Fibroblast of skin of left biceps (primary cell): ENCODE measurements around the gene PITPNC1.
"Not testable (repeated sequence)": the region's sequence is repeated elsewhere in the genome, so short reads cannot be mapped to it uniquely, and the experiment has no call there.

ENCODE experiments used
- DNase-seq, 2 experiments: peaks; one replicate each; pipeline ENCODE4 v3.0.0-alpha.2; 2013; ENCODE audit warnings: low read depth in 2 of 2

PITPNC1 gene

DNA sequence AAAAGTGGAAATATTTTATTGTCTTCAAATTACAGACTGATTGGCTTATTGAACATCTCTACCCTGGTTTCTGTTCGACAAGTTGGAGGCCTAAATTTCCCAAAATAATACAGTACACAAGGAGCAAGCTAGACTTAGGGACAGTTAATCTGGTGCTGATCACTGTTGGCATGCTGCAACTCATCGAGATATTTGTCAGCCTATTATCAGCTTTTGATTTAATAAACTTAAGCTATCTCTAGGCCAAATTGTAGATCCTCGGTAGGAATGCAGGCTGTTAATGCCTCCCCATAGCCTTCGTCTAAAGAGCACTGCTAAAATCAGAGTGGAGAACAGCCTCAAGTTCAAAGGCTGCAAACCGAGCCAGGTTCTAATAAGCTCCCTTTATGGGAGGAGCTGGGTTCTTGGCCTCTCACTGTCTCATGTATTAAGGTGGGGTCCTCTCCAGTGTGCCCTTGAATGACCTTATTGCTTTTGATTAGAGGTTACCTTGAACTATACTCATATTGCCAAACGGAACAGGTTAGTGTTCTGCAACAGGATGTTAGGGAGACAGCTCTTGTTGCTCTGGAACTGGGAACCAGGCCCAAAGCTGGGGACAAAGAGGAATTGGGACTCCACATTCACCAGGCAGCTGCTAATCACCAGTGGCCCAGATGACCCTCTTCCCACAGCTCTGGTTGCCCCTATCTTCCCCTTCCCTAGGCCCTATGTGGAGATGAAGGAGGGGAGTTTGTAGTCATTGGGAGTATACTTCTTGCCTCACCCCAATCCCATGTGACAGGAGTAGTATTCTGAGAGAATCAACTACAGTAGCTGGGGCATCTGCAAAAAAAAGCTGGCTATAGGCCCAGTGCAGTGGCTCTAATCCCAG lies 271.2 kb downstream of the PITPNC1 start:
- DNase-seq: no peak

GRCh38 chr17:67648906-67649295 lies 271.8 kb downstream of the PITPNC1 start:
- not testable (repeated sequence) for DNase-seq

DNA sequence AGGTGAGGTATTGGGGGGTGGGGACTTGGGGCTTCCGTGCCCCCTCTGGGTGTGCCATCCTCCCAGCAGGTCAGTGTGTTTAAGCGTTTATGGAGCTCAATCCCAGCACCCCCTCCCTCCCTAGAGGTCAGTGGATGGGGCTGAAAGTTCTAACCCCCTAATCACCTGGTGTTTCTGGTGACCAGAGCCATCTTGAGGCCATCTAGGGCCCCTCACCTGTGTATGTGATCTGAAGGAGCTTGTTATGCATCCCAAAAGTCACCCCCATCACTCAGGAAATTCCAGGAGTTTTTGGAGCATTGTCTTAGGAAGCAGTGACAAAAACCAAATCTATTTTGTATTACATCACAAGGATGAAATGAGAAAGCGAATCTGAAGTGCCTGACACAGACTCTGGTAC lies 272.8 kb downstream of the PITPNC1 start:
- DNase-seq: no peak

DNA sequence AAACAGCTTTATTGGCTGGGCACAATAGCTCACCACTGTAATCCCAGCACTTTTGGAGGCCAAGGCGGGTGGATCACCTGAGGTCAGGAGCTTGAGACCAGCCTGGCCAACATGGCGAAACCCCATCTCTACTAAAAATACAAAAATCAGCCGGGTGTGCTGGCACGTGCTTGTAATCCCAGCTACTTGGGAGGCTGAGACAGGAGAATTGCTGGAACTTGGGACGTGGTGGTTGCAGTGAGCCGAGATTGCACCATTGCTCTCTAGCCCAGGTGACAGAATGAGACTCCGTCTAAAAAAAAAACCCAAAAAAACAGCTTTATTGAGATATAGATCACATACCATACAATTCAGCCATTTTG lies 274.1 kb downstream of the PITPNC1 start:
- not testable (repeated sequence) for DNase-seq

DNA sequence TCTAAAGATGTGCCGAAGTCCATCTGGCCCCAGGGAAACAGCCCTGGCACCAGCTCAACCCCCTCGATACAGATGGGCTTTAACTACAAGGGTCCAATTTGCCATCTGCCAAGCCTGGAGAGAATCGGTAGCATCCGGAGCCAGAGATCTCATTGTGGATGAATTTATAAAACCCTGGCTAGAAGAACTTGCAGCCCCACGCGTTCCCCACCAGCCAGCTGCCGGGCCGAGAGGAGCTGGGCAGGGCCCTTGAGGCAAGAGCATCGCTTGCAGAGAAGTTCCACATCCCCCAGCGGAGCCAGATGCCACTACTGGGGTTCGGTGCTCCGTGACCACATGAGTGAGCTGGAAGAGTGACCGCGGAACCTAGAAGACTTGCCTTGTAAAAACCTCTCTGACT lies 275.4 kb downstream of the PITPNC1 start:
- DNase-seq: no peak

GRCh38 chr17:67655478-67656148 lies 278.5 kb downstream of the PITPNC1 start:
- no peak for DNase-seq

DNA sequence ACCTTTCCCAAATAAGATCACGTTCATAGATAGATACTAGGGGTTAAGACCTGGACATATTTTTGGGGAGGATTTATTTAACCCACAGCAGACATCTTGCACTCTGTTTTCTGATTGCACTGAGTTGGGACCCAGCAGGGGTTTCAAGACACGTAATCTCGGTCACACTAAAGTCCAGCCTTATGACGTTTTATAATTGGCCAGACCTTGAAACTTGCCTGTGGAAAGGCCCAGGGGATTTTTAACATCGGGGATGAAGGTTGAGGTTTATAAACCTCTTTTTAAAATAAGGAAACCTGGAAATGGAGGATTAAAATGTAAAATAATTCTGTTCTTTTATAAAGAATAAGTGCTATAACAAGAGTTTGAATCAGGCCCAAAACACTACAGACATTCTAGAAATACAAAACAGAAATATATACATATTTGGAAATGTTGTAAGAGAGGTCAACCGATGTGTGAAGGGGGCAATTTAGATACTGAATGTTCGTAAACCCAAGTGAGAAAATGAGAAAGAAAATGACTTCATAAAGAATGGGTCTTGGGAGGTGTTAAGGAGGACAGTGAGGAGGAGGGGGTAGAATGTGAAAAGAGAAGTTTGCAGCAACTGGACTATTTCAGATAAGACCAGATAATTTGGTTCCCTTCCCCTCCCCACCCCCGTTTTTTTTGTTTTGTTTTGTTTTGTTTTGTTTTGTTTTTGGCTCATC lies 279.6 kb downstream of the PITPNC1 start:
- DNase-seq: no peak

DNA sequence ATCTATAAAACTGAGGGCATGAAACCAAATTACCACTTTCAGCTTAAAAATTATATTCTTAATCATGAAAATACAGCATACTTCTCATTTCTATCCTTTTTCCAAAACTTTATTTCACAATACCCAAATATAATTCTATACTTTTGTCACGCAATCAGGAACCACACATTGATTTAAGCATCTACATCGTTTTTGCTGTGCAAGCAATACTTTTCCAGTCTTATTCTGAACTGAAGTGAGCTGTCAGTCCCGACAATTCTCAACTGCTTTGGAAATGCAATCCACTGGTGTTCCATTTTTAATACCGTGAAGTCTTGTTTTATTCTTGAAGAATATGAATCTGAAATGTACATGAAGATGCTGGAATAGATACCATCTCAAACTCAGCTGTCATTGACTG lies 280.5 kb downstream of the PITPNC1 start:
- no peak for DNase-seq

DNA sequence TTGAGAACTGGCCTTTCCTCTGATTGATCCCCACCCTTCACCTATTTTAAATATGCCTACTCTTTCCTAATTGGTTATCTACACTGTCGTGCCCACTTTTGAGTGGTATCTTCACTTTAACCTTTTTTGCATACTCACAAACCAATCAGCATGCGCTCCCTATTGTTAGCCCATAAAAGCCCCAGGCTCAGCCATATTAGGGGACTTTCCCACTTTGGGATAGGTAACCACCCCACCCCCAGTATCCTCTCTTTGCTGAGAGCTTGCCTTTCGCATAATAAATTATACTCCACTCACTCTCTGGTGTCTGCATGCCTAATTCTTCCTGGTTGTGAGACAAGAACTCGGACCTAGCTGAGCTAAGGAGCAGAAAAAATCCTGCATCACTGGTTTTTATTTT lies 281.2 kb downstream of the PITPNC1 start:
- DNase-seq: no peak

DNA sequence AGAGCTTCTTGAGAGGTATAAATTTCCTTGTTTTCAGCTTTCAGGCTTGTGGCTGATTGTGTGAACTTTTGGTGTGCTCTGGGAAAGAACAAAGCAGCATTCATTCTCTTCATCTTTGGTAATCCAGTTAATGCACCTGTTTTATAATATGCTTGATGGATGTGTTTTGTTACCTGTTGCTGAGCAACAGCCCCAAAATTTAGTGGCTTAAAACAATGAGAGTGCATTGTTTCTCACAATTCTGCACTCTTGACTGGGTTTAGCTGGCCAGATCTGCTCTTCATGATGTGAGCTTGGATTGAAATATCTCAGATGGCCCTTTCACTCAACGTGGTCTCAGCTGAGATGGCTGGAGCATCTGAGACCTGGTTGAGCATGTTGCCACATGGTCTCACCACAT lies 281.9 kb downstream of the PITPNC1 start:
- no peak for DNase-seq

GRCh38 chr17:67662712-67663111 lies 285.6 kb downstream of the PITPNC1 start:
- no peak for DNase-seq

GRCh38 chr17:67663457-67663856 lies 286.4 kb downstream of the PITPNC1 start:
- DNase-seq: no peak

GRCh38 chr17:67666028-67666427 lies 288.9 kb downstream of the PITPNC1 start:
- DNase-seq: no peak

DNA sequence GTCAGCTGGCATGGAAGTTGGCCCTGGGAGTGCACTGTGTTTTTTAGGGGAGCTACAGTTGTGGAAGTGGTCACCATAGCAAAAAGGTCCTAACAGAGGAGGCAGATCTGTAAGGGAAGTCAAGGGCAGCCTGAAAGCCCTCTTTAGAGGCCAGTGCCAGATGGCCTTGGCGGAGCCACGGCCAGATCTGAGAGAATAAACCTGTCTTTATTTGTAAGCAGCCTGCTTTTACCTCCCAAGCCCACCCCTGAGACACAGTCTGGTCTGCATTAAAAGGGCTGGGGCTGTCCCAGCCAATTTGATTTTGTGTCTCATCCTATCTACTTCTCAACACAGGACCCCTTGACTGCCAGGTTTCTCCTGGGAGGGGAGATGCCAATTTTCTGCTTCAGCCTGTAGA lies 289.6 kb downstream of the PITPNC1 start:
- no peak for DNase-seq

DNA sequence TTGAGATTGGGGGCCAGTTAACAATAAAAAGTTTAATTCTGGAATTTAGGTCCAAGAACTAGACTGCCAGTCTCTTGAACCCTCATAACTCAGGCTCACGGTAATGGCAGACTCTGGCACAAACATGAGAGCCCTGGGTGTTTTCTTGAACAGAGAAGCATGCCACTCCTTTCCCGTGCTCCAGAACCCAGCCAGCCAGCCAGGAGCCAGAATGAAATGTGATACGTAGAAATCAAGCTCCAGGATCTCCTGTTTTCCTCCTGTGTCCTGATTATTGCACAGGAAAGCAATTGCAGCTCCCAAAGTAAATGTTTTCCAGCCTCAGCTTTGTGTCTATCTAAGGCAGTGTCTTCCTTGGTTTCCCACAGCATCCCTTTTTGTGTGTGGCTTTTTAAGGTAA lies 294.4 kb downstream of the PITPNC1 start:
- no peak for DNase-seq

GRCh38 chr17:67672592-67673335 lies 295.7 kb downstream of the PITPNC1 start:
- DNase-seq: no peak

- no peak for DNase-seq
These were observed 298.4 kb downstream of the PITPNC1 start for GRCh38 chr17:67675481-67675880.

DNA sequence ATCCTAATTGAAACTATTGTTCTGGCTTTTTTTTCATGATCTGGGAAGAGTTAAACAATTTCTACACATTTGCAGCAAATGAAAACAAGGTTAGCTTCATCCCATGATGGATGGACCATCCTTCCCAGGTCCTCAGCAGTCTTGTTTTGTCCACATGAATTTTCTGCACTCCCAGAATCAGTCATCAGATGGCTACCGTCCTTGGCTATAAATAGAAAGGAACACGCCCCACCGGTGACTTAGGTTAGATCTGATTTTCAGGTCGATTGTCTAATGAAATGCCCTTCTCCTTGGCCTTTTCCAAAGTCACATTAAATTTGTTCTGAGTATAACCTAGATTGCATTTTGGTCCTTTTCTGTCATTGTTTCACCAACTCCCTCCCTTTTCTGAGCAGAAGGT lies 299.2 kb downstream of the PITPNC1 start:
- no peak for DNase-seq

DNA sequence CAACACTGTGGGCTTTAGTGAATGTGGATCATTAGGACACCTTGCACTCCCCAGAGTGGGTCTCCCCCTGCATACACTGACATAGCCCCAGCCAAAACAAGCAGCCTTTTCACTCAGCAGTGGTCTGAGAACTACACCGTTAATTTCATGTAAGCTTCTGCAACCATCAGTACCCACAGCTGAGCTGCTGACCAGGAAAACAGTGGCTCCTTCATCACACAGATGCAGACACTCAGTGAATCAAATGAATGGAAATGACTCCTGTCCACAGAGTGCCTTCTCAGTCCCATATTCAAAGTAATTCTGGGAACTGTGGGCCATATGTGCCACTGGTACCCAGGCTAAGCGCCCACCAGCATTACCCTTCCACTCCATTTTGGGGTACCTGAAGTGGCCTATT lies 301.3 kb downstream of the PITPNC1 start:
- no peak for DNase-seq

DNA sequence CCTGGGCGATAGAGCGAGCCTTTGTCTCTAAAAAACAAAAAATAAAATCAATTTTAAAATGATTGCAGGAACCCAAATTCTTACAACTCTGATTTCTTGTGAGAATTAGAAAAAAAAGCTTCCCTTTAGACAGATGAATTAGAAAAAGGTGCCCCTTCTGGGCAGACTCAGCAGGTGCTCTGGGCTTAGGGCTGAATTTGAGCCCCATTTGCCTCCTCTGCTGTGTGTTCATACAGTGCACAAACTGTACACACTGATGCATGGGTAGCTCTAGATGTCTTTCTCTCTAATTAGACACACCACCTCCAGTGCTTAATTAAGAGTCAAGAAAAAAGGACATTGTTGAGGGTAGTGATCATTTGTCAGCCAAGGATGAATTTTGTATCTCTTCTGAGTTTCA lies 302.1 kb downstream of the PITPNC1 start:
- no peak for DNase-seq

DNA sequence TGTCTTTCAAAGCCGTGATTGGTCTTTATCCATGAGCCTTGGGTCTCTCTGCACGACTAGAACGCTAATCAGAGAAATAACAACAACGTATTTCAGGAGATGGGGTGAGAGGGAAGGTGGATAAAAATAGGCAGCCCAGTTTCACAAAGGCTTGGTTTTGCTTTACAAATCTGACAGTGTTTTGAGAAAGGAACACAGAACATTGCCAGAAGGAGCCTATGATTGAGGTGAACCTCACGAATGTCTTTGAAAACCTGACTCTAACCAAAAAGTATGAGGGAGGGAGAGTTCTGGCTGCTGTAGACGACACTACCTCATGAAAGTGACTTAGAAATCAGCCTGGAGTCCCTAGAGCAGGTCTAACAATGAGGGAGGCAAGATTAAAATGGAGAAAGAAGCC lies 302.6 kb downstream of the PITPNC1 start:
- DNase-seq: no peak
